Activated CD8-positive, alpha-beta memory T cell treated with anti-CD3 and anti-CD28 coated beads for 36 hours (primary cell): ENCODE measurements around the gene INAFM1. TPM values are rescaled to one million over a fixed set of nuclear protein-coding genes. Genes with fewer than 3 reads are reported as not detected.
"Not testable (repeated sequence)": the region's sequence is repeated elsewhere in the genome, so short reads cannot be mapped to it uniquely, and the experiment has no call there.

Experiments
- CTCF ChIA-PET: fragments of 350-600 bp; sonication (Branson Sonifier 250); formaldehyde crosslinking; loops from one replicate; lab custom pipeline; 2021; ENCODE audit warnings: antibody characterized with exemption; lab: Charles Lee
- POLR2A ChIA-PET: fragments of 350-600 bp; sonication (Branson Sonifier 250); formaldehyde crosslinking; loops from one replicate; lab custom pipeline; 2021; ENCODE audit warnings: antibody characterized with exemption; lab: Charles Lee
- total RNA-seq, 2 experiments: library from RNA; stranded (reverse); gene quantifications; one replicate each; pipeline ENCODE4 v1.2.3, GENCODE V29; 2021

Gene INAFM1
- total RNA-seq, 2 experiments from 2014 or later, result 7.6 to 8.2 TPM

DNA sequence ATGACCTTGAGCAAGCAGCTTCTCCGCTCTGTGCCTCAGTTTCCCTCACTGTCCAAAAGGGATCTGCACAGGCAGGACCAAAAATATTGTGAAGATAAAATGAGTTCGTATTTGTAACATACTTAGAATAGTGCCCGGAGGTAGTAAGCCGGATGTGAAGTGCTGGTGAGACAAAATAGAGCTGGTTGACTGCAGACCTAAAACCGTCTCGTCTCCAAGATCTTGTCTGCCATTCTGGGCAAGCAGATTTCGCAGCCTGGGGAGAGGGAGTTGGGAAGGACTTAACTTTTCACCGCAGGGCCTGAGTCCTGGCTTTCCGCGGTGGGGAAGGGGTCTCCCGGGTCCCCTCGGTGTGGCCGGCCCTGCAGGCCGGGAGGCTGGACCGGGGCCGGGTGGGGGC is 35.5 kb upstream of the INAFM1 start:
- POLR2A ChIA-PET, result interaction anchor here (2.2 kb wide), 1 partner anchor 13 kb away, joined by 12 read pairs; no protein-coding TSS in a partner anchor
- CTCF ChIA-PET, result interaction anchor here (1.3 to 2.7 kb wide), 3 partner anchors 9 to 29 kb away, joined by 3 to 8 read pairs (median 5); no protein-coding TSS in a partner anchor

DNA sequence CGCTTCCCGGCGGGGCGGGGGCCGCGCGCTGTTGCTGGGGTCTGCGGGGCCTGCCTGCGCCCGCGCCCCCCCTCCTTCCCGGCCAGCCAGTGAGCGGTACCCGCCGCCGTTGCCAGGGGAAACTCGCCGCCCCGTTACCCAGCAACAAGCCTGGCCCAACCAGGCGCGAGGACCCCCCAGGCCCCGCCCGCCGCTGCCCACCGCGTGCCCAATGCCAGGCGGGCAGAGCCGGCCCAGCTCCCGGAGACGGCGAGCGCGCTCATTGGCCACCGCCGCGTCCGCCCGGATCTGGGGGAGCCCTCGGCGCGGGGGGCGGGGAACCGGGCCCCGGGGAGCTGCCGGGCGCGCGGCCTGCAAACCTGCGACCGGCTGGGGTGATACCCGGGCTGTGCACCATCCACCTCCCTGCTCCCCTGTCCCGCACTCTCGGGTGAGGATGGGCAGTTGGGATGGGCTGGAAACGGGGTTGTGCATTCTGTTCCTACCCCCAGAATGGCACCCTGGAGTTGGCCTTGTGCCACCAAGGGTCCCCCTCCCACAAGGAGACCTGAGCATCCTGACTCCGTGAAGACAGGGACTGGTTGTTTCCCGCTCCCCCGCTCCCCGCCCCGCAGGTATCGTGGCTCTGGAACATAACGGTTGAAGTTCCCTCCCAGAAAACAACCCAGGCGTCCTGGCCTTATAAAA is 34.9 kb upstream of the INAFM1 start:
- ChIA-PET CTCF (interaction anchor here (1.4 to 2.7 kb wide), 4 partner anchors 10 to 91 kb away, joined by 4 to 8 read pairs (median 6); no protein-coding TSS in a partner anchor), POLR2A (interaction anchor here (2.2 kb wide), 1 partner anchor 13 kb away, joined by 12 read pairs; no protein-coding TSS in a partner anchor)

DNA sequence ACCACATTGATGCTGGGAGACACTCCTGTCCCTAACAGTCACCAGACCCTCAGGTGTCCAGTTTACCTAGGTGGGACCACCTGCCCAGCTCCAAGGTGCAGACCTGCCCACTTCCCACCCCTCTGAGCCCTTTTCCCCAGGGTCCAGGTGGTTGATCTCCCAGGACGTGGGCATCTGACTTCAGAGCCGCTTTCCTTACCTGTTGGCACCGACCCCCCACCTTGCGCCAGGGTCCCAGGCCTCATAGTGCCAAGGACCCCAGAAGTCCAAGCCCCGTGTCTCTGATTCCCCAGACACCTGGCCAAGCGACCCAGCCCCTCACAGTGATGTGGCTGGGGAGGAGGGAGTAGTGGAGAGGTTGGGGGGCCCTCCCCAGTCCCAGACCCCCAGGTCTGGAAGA is 34.1 kb upstream of the INAFM1 start:
- POLR2A ChIA-PET, result interaction anchor here (0.6 to 2.2 kb wide), 3 partner anchors 8 to 15 kb away, joined by 3 to 12 read pairs (median 6); no protein-coding TSS in a partner anchor
- CTCF ChIA-PET, result interaction anchor here (1.4 to 2.7 kb wide), 3 partner anchors 14 to 92 kb away, joined by 4 to 8 read pairs (median 6); no protein-coding TSS in a partner anchor

DNA sequence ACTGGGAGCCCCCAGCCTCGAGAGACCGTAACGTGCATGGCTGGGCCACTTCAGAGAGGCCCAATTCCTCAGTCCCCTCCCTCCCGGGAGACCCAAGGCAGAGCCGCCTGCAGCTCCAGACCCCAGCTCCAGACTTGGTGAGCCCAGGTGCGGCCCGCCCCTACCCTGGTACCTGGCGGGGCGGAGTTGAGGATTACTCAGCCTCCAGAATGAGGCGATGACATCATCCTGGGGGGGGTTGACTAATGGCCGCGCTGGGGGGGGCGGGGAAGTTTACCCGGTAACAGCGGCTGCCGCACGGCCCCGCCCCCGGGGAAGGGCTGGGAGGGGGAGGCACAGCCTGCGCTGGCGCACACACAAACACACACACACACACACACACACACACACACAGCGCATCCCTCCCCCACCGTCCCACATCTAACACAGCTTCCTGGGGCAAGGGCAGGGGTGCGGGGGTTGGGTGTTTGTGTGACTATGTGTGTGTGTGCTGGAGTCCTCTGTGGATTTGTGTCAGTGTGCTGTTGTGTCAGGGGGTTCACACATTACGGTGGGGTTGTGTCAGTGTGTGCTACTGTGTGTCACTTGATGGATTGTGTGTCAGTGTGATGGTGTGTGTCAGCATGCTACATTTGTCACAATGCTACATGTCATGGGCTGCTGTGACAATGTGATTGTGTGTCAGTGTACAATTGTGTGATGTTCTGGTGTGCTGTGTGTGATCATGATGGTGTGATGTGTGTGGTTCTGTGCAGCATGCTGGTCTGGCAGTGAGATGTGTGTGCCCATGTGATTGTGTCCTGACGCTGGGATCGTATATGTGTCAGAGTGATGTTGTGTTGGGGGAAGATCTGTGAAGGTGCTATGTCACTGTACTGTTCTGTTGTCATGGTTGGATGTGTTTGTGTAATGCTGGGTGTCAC is 33.4 kb upstream of the INAFM1 start:
- POLR2A ChIA-PET, result interaction anchor here (0.6 to 0.7 kb wide), 3 partner anchors 8 to 184 kb away, joined by 3 to 6 read pairs (median 3); no protein-coding TSS in a partner anchor
- CTCF ChIA-PET, result interaction anchor here (1.4 to 2.7 kb wide), 3 partner anchors 15 to 93 kb away, joined by 4 to 8 read pairs (median 6); no protein-coding TSS in a partner anchor

DNA sequence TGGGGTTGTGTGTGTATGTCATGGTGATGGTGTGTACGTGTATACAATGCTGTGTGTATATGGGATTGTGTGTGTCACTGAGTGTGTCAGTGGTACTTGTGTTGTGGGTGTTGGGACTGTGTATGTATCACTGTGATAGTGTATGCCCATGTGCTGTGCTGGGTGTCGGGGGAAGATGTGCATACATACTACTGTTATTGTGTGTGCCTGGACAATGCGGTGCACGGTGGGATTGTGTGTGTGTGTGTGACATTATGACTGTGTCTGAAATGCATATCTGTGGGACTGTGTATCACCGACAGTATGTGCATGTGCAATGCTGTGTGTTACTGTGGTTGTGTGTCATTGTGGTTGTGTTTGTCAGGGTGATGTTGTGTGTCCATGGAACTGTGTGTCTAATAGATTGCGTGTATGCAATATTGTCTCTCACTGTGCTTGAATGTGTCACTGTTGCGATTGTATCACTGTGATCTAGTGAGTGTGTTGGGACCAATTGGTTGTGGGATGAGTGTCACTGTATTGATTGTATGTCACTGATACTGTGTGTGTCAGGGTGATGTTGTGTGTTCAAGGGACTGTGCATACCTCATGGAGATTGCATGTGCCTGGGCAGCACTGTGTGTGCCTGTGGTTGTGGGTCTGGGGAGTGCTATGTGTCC is 32.6 kb upstream of the INAFM1 start:
- POLR2A ChIA-PET, result interaction anchor here (0.6 to 1.4 kb wide), 2 partner anchors 16 to 185 kb away, joined by 3 to 10 read pairs; no protein-coding TSS in a partner anchor
- CTCF ChIA-PET, result interaction anchor here (1.4 to 6.1 kb wide), 3 partner anchors 15 to 31 kb away, joined by 6 to 71 read pairs (median 8); no protein-coding TSS in a partner anchor

DNA sequence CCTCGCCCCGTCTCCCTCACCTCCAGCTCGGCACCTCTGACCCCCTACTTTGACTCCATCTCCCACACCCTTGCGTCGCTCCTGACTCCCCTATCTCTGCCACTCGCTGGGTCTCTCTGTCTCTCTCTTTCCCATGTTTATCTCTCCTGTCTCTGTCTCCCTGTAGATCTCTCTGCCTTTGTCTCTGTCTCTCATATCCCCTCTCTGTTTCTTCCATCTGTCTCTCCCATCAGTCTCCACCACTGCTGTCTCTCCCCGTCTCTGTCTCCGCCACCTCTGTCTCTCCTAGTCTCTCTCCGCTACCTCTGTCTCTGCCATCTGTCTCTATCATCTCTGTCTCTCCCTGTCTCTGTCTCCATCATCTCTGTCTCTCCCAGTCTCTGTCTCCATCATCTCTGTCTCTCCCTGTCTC is 31.3 kb upstream of the INAFM1 start:
- CTCF ChIA-PET, result interaction anchor here (0.6 to 6.6 kb wide), 13 partner anchors 10 to 230 kb away, joined by 3 to 100 read pairs (median 9); partner anchors contain the start of gene CCDC9
- POLR2A ChIA-PET, result interaction anchor here (0.7 to 1.7 kb wide), 10 partner anchors 11 to 280 kb away, joined by 3 to 34 read pairs (median 9); partner anchors contain the start of genes CCDC9 and INAFM1

DNA sequence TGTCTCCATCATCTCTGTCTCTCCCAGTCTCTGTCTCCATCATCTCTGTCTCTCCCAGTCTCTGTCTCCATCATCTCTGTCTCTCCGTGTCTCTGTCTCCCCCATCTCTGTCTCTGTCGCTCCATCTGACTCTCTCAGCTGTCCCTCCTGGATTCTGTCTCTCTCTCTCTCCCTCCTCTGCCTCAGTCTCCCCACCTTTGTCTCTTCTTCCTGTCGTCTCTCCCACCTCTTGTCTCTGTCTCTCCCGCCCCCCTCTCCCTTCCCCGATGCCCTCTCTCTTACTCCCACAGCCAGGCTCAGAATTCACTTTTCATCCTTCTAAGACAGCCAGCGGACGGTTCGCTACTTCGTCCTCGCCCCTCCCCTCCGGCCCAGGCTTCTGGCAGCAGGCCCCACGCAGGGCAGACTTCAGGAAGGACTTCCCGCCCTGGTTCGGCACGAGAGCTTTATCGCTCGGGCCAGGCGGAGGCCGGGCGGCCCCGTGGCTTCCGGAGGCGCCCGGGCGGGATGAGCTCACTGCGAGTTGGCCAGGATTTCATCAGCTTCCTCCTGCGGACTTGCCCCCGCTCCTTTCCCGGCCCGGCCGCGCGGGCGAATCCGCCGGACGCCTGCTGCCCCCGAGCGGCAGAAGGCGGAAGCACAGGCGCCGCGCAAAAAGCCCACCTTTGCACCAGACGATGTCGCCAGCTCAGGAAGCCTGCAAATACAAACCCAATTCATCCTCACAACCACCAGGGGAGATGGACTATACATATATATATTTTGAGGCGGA is 30.7 kb upstream of the INAFM1 start:
- ChIA-PET CTCF (interaction anchor here (0.5 to 6.6 kb wide), 36 partner anchors 9 to 231 kb away, joined by 3 to 100 read pairs (median 6); partner anchors contain the start of genes CCDC9, SAE1 and ZC3H4), POLR2A (interaction anchor here (0.7 to 1.7 kb wide), 12 partner anchors 12 to 134 kb away, joined by 3 to 34 read pairs (median 8); partner anchors contain the start of genes CCDC9, INAFM1 and ZC3H4)

DNA sequence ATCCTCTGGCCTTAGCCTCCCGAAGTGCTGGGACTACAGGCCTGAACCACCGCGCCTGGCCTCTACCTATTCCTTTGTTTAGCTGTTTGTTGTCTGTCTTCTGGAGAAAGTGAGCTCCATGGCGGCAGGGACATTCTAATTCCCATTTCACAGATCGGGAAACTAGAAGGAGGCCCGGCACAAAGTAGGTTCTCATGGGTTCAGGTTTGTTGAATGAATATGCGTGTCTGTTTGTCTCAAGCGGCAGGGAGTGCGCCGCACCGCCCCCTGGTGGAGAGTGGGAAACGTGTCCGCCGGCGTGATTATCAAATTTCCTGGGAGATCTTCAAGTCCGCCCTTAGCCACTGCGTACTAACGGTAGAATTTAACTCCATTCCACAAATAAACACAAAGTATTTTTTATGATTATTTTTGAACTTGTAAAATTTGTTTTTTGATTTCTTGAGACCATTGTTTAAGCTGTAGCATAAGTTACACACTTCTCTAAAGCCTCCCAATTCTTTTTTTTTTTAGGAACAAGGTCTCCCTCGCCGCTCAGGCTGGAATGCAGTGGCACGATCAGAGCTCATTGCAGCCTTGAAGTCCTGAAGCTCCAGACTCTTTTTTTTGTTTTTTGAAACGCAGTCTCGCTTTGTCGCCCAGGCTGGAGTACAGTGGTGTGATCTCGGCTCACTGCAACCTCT is 27.2 kb upstream of the INAFM1 start:
- CTCF ChIA-PET, result interaction anchor here (0.6 to 6.6 kb wide), 19 partner anchors 9 to 234 kb away, joined by 3 to 100 read pairs (median 5); partner anchors contain the start of genes CCDC9 and SAE1
- POLR2A ChIA-PET, result interaction anchor here (1.4 kb wide), 1 partner anchor 21 kb away, joined by 8 read pairs; no protein-coding TSS in a partner anchor

DNA sequence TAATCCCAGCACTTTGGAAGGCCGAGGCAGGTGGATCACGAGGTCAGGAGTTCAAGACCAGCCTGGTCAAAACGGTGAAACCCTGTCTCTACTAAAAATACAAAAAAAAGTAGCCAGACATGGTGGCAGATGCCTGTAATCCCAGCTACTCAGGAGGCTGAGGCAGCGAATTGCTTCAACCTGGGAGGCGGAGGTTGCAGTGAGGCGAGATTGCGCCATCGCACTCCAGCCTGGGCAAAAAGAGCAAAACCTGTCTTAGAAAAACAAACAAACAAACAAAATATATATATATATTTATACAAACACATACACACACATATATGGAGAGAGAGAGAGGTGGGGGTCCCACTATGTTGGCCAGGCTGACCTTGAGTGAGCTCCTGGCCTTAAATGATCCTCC is 21.7 kb upstream of the INAFM1 start:
- POLR2A ChIA-PET, result not testable (repeated sequence)
- CTCF ChIA-PET, result interaction anchor here (1.6 kb wide), 1 partner anchor 9 kb away, joined by 6 read pairs; no protein-coding TSS in a partner anchor

DNA sequence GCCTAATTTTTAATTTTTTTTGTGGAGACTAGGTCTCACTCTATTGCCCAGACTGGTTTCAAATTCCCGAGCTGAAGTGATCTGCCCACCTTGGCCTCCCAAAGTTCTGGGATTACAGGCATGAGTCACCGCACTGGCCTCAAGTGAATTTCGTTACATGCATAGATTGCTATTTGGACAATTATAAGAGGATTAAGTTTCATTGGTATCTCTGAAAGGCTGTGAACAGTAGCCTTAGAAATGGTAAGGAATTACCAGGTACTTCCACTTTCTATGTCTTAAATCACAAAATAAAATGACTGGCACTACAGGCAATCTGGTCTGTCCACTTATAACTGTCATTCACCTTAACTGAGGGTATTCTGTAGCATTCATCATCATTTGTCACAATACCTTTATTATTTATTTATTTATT is 21.2 kb upstream of the INAFM1 start:
- ChIA-PET POLR2A (no interaction called here), CTCF (interaction anchor here (1.6 kb wide), 1 partner anchor 9 kb away, joined by 6 read pairs; no protein-coding TSS in a partner anchor)

DNA sequence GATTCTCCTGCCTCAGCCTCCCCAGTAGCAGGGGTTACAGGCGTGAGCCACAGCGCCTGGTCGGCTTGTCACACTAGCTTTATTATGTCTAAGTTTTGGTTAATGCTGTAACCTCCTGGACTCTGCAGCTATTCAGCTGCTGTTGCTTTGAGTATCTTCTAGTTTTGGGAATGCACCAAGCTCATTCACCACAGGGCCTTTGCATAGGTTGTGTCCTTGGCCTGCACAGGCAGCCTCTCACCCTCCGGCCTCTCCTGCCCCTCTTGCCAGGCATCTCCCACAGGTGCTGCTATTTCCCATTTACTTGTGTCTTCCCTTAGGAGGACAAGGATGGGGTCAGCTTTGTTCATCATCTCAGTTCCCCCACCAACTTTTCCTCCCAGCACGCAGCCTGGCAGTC is 20.7 kb upstream of the INAFM1 start:
- POLR2A ChIA-PET, result no interaction called here
- CTCF ChIA-PET, result interaction anchor here (1.6 kb wide), 1 partner anchor 10 kb away, joined by 6 read pairs; no protein-coding TSS in a partner anchor

DNA sequence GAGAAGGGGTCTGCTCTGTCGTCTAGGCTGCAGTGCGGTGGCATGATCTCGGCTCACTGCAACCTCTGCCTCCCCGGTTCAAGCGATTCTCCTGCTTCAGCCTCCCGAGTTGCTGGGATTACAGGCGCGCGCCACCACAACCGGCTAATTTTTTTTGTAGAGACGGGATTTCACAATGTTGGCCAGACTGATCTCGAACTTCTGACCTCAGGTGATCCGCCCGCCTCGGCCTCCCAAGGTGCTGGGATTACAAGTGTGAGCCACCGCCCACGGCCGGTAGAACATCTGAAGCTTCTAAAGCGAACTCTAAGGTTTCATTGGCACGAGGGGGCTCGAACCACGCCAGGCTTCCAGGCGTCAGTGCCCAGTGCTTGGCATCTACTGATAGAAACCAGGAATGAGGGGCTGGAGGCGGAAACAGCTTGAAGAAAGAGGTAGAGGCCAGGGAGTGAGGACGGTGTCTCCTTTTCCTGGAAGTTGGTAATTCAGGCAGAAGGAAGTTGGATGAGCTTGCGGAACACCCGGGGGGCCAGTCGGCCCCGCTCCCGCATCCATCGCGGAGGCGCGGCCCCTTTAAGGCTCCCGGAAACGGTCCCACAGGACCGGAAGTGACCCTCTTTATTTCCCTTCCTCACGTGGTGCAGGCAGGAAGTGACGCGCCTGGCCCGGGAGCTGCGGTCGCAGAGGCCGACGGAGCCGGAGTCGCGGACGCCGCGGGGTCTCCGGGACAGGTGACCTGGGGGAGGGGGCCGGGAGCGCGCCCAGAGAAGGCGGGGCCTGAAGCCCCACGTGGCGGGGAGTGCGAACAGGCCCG is 18.6 kb upstream of the INAFM1 start, which contains the start of gene CCDC9:
Gene CCDC9, plus strand, starts transcription at position 647 of the 814 bp plus-strand sequence. CDS start 1,876 bp downstream, outside the sequence.
- ChIA-PET CTCF (interaction anchor here (0.6 to 3.5 kb wide), 13 partner anchors 9 to 243 kb away, joined by 3 to 29 read pairs (median 4); partner anchors contain the start of genes INAFM1 and ZC3H4), POLR2A (interaction anchor here (0.7 to 2.5 kb wide), 9 partner anchors 12 to 654 kb away, joined by 3 to 30 read pairs (median 4); partner anchors contain the start of genes INAFM1 and ZC3H4)

DNA sequence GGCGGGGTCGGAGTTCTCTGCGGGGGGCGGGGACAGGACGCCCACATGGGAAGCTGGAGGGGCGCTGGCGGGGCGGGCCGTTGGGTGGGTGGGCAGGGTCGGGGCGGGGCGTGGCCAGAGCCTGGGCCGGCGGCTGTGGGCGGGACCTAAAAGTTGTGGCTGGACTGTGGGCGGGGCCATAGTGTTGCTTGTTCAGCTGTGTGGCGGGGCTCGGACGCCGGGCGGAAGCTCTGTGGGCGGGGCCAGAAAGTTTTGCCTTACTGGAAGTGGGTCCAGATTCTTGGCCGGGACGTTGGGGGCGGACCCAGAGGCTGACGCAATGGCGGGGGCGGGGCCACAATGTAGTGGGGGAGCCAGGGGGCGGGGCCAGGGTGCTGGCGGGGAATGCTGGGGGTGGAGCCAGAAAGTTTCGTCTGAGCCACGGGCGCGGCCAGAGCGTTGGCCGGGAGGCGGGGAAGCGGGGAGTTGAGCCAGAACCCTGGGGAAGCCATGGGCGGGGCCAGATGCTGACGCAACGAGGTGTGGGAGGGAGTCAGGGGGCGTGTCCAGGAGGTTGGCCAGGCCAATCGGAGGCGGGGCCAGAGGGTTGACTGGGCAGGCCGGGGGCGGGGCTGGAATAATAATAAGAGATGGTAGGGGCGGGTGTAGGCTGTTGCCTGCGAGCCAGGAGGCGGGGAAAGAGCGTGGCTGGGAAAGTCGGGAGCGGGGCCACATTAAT is 17.8 kb upstream of the INAFM1 start:
- POLR2A ChIA-PET, result interaction anchor here (0.7 to 2.5 kb wide), 9 partner anchors 12 to 655 kb away, joined by 3 to 30 read pairs (median 4); partner anchors contain the start of genes INAFM1 and ZC3H4
- CTCF ChIA-PET, result interaction anchor here (0.6 to 3.5 kb wide), 16 partner anchors 10 to 244 kb away, joined by 3 to 29 read pairs (median 4); partner anchors contain the start of genes DHX34, INAFM1 and ZC3H4
